ENCODE measurements around the gene NCKAP5.

- no peak for TF ChIP-seq CTCF (IDR thresholded peaks at IDR 0.05; ENCODE audit: low read length)
- TF ChIP-seq EZH2 (IDR thresholded peaks at IDR 0.05; ENCODE audit: borderline replicate concordance, low read length) = no peak
Measured at GRCh38 chr2:132884705-132885104, 683.6 kb downstream of the NCKAP5 start.
